Neural crest cell (in vitro differentiated cells): ENCODE data around the gene RIMKLB. TPM values are rescaled to one million over a fixed set of nuclear protein-coding genes. Genes with fewer than 3 reads are reported as not detected.

Source experiments
- DNase-seq: peaks from one replicate; pipeline ENCODE4 v3.0.0; 2021; ENCODE audit warnings: low read depth, mixed read lengths, low spot score
- H3K27ac Mint-ChIP-seq: one replicate; pipeline ENCODE4 v1.8.0; 2021; ENCODE audit warnings: mild to moderate bottlenecking, mixed read lengths; ENCODE audit not compliant: unreplicated experiment
- H3K27me3 Mint-ChIP-seq: 2 replicates; pipeline ENCODE4 v1.8.0; 2021; ENCODE audit warnings: low read depth, mild to moderate bottlenecking, mixed read lengths
- H3K36me3 Mint-ChIP-seq: 2 replicates; pipeline ENCODE4 v1.8.0; 2021; ENCODE audit warnings: low read depth, mild to moderate bottlenecking, mixed read lengths
- H3K4me1 Mint-ChIP-seq: 2 replicates; pipeline ENCODE4 v1.8.0; 2021; ENCODE audit warnings: mixed read lengths
- H3K4me3 Mint-ChIP-seq: one replicate; pipeline ENCODE4 v1.8.0; 2021; ENCODE audit warnings: mild to moderate bottlenecking, mixed read lengths
- H3K9me3 Mint-ChIP-seq: 2 replicates; pipeline ENCODE4 v1.8.0; 2021; ENCODE audit warnings: mixed read lengths
- total RNA-seq: library from RNA; stranded (reverse); gene quantifications from 2 replicates; pipeline ENCODE4 v1.2.1, GENCODE V29; 2021
- TF ChIP-seq, protein P1 (sequence below): fragments of 200-600 bp; sonication (generic); conservative IDR thresholded peaks from 2 replicates; pipeline ENCODE4 v1.5.0; 2021; ENCODE audit warnings: antibody characterized with exemption, mild to moderate bottlenecking

Gene RIMKLB
- total RNA-seq, 1 donor from 2014 or later = 66.1 TPM

DNA sequence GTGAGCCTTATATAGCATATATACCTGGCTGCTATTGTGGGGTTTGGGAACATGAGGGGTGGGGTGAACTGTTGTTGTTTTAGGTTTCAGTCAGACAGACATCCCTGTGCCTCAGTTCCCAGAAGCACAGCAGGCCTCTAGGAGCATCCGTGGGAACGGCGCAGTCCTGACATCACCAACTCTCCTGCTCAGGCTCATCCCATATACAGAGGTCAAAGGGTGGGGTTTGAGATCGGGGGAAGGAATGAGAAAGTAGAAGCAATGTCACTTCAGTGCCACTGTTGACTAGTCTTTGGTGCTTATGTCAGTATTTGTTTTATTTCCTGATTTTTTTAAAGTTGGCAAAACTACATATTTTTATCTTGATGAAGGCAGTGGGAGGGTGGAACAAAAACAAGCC is 81.5 kb downstream of the RIMKLB start:
- DNase-seq = no peak
- Mint-ChIP-seq H3K27ac (no peak overlapping the region), H3K36me3 (peaks cover 9% of the 10 kb centered on the region), H3K9me3 (no peaks in the 10 kb centered on the region), H3K4me1 (peaks cover 4% of the 10 kb centered on the region), H3K4me3 (no peak overlapping the region), H3K27me3 (no peaks in the 10 kb centered on the region)
- TF ChIP-seq, protein P1, sequence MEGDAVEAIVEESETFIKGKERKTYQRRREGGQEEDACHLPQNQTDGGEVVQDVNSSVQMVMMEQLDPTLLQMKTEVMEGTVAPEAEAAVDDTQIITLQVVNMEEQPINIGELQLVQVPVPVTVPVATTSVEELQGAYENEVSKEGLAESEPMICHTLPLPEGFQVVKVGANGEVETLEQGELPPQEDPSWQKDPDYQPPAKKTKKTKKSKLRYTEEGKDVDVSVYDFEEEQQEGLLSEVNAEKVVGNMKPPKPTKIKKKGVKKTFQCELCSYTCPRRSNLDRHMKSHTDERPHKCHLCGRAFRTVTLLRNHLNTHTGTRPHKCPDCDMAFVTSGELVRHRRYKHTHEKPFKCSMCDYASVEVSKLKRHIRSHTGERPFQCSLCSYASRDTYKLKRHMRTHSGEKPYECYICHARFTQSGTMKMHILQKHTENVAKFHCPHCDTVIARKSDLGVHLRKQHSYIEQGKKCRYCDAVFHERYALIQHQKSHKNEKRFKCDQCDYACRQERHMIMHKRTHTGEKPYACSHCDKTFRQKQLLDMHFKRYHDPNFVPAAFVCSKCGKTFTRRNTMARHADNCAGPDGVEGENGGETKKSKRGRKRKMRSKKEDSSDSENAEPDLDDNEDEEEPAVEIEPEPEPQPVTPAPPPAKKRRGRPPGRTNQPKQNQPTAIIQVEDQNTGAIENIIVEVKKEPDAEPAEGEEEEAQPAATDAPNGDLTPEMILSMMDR = no peak

DNA sequence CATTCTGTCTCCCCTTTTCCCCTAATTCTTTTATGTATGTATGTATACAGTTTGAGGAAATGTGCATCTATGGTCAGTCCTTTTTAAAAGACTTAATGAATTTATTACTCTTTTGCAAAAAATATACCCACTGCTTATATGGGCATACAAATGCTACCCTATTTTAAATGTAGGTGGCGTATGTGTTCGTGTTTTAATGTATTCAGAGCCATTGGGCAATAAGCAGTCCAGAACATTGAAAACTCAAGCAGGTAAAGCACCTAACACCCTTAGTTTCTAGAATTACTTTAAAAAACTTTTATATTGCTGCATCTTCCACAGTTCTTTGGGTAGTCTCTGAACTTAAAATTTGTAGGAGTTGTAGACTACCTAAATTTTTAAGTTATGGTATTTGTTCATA is 82.1 kb downstream of the RIMKLB start:
- Mint-ChIP-seq H3K36me3 (peaks cover 9% of the 10 kb centered on the region), H3K9me3 (no peaks in the 10 kb centered on the region), H3K4me3 (no peak overlapping the region), H3K4me1 (peaks cover 4% of the 10 kb centered on the region), H3K27me3 (no peaks in the 10 kb centered on the region), H3K27ac (no peak overlapping the region)
- TF ChIP-seq, protein P1 = no peak
- DNase-seq = no peak

DNA sequence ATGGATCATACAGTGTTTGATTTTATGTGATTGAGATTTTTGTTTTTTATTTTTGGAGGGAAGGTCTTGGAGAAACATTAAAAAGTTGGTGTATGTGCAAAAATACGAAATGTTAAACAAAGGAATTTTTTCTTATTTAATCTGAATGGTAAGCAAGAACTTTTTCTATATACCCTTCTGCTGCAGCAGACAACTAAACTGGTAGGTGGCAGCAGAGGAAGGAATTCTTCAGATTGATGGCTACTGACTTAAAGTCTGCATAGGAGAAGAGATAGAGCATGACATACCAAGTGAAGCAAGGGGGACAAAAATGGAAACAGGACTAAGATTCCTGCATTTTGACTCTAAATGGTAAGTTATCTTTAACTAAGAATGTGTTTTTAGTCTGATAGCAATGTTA is 82.6 kb downstream of the RIMKLB start:
- DNase-seq = no peak
- TF ChIP-seq, protein P1 = peak; percentile 78
- peaks cover 9% of the 10 kb centered on the region for H3K36me3 Mint-ChIP-seq
- peaks cover 4% of the 10 kb centered on the region for H3K4me1 Mint-ChIP-seq
- H3K27me3 Mint-ChIP-seq = no peaks in the 10 kb centered on the region
- no peak overlapping the region for H3K4me3 Mint-ChIP-seq
- H3K9me3 Mint-ChIP-seq = no peaks in the 10 kb centered on the region
- H3K27ac Mint-ChIP-seq = no peak overlapping the region

DNA sequence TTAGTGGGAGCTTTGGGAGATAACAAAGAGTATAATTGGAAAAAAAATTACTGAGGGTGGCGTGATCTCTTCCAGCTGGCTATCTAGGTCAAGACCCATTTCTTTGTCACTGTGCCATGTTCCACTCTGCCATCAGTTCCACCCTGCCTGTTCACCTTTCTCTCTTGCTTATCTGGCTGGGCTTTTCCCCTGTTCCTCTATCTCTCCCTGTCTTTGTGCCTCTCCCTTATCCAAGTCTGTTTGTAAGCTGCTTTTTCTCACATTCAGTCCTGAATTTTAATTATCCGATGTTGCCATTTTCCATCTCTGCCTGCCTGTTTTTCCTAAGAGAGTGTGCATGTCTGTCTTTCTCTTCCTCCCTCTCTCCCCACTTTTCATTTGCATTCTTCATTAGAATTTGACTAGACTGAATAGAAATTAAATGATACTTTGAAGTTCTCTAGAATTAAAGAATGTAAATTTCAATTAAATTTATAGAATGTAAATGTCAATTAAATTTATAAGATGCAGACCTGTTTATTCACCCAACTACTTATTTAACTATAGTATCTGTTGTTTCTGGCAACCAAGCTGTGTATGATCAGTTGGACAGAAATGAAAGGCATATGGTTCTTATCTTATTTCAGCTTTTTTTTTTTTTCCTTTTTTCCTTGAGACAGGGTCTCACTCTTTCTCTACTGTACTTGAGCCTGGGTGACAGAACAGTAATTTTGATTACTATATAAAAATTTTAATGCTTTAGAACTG is 83.8 kb downstream of the RIMKLB start:
- Mint-ChIP-seq H3K27ac (no peak overlapping the region), H3K9me3 (no peaks in the 10 kb centered on the region), H3K36me3 (peaks cover 12% of the 10 kb centered on the region), H3K4me1 (peaks cover 4% of the 10 kb centered on the region), H3K4me3 (no peak overlapping the region), H3K27me3 (no peaks in the 10 kb centered on the region)
- TF ChIP-seq, protein P1 = no peak
- no peak for DNase-seq

DNA sequence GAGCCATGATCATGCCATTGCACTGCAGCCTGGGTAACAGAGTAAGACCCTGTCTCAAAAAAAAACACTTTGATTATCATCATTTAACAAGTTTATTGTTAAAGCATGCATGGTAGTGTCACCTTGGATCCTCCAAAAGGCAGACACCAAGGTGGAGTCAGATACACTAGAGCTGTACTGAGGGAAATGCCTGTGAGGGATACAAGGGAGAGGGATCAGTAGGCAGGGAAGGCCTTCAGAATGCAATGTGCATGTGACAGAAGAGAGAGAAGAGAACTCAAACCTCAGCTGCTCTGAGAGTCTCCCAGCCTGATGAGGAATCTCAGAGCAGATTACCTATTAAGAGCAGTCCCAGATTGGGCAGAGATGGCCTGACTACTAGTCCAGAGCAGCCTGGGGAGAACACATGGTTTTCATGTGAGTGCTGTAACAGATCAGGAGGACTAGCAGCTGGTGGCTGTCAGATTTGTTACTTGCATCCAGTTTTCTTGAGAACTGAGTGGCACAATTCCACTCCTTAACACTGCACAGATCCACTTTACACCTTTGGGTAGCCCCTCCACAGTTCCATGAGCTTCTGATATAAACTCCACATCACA is 86.6 kb downstream of the RIMKLB start:
- H3K27me3 Mint-ChIP-seq = peaks cover 11% of the 10 kb centered on the region
- peaks cover 11% of the 10 kb centered on the region for H3K4me1 Mint-ChIP-seq
- no peak overlapping the region for H3K27ac Mint-ChIP-seq

More for the DNA sequence above, 86.6 kb downstream of the RIMKLB start:
- Mint-ChIP-seq H3K9me3 (no peaks in the 10 kb centered on the region), H3K36me3 (peaks cover 14% of the 10 kb centered on the region), H3K4me3 (no peak overlapping the region)
- no peak for DNase-seq
- TF ChIP-seq, protein P1 = no peak
